ENCODE data around the gene NME9. TPM values are rescaled to one million over a fixed set of nuclear protein-coding genes. Genes with fewer than 3 reads are reported as not detected.

The NME9 gene
- total RNA-seq, 1 donor from 2014 or later = 1.1 TPM

DNA sequence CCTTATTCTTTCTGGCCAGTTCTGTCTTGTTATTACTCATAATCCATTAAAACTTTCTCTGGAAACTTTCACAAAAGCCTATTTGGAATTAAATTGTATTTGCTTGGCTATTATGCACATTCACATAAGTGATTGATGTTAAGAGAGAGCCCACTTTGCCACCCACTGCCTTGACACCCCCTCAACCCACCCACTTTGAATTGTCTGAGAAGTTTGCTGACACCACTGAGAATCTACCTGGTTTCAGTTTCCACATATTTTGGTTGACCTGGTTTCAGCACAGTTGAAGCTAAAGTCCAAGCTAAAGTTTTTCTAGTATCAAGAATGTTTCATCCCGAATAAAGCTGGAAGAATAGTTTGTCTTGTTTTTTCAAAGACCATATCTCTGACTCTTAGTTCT is 71.7 kb downstream of the NME9 start:
- Mint-ChIP-seq H3K27ac (no peak overlapping the region), H3K4me3 (no peak overlapping the region), H3K27me3 (ENCODE audit: low read depth) (no peaks in the 10 kb centered on the region), H3K9me3 (no peaks in the 10 kb centered on the region), H3K36me3 (peaks cover 12% of the 10 kb centered on the region), H3K4me1 (no peaks in the 10 kb centered on the region)
- no peak for DNase-seq (ENCODE audit: low spot score in 2 of 2, unreplicated experiment in 2 of 2)
- TF ChIP-seq, protein P1, sequence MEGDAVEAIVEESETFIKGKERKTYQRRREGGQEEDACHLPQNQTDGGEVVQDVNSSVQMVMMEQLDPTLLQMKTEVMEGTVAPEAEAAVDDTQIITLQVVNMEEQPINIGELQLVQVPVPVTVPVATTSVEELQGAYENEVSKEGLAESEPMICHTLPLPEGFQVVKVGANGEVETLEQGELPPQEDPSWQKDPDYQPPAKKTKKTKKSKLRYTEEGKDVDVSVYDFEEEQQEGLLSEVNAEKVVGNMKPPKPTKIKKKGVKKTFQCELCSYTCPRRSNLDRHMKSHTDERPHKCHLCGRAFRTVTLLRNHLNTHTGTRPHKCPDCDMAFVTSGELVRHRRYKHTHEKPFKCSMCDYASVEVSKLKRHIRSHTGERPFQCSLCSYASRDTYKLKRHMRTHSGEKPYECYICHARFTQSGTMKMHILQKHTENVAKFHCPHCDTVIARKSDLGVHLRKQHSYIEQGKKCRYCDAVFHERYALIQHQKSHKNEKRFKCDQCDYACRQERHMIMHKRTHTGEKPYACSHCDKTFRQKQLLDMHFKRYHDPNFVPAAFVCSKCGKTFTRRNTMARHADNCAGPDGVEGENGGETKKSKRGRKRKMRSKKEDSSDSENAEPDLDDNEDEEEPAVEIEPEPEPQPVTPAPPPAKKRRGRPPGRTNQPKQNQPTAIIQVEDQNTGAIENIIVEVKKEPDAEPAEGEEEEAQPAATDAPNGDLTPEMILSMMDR (IDR thresholded peaks at IDR 0.05; ENCODE audit: unreplicated experiment) = no peak

DNA sequence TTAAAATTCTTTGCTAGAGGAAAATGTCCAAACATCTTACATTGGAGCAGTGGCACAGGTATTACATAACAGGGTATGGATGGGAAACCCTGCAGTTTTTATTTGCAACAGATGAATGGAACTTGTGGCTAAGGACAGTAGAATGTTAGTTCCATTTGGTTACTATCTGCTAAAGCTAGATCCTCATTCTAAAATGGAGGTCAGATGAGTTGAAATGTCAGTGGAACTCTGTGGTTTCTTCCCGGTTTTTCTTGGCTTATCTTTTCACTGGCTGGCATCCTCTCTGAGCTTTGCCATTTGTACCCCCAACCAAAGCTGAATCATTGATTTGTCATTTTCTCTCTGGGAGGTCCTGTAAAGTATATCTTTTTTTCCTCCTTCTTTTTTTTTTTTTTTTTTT is 73.6 kb downstream of the NME9 start:
- TF ChIP-seq, protein P1 (IDR thresholded peaks at IDR 0.05; ENCODE audit: unreplicated experiment) = no peak
- no peak for DNase-seq (ENCODE audit: low spot score in 2 of 2, unreplicated experiment in 2 of 2)
- Mint-ChIP-seq H3K4me1 (no peaks in the 10 kb centered on the region), H3K36me3 (peaks cover 15% of the 10 kb centered on the region), H3K4me3 (no peak overlapping the region), H3K9me3 (no peaks in the 10 kb centered on the region), H3K27me3 (ENCODE audit: low read depth) (no peaks in the 10 kb centered on the region), H3K27ac (no peak overlapping the region)

DNA sequence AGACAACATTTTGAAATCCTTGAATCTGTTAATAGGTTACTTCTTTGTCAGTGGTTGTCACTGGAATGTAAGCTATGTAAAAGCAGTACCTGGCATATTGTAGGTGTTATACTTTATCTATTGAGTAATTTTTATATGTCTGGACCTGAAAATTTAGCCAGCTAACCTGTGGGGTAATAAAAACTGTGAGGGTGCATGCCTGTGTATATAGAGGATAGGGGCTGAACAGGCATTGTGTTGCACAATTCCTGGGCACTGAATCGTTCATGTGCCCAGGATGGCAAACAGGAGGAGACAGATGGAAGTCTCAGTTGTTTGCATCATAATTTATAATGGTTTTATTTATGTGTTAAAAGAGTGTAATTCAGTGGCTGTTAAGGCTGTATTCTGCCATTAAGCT is 75.4 kb downstream of the NME9 start:
- no peaks in the 10 kb centered on the region for H3K4me1 Mint-ChIP-seq
- peaks cover 7% of the 10 kb centered on the region for H3K9me3 Mint-ChIP-seq
- H3K36me3 Mint-ChIP-seq = peaks cover 22% of the 10 kb centered on the region
- H3K4me3 Mint-ChIP-seq = no peak overlapping the region
- no peak for DNase-seq (ENCODE audit: low spot score in 2 of 2, unreplicated experiment in 2 of 2)
- no peak overlapping the region for H3K27ac Mint-ChIP-seq
- H3K27me3 Mint-ChIP-seq (ENCODE audit: low read depth) = no peaks in the 10 kb centered on the region
- TF ChIP-seq, protein P1 (IDR thresholded peaks at IDR 0.05; ENCODE audit: unreplicated experiment) = no peak

DNA sequence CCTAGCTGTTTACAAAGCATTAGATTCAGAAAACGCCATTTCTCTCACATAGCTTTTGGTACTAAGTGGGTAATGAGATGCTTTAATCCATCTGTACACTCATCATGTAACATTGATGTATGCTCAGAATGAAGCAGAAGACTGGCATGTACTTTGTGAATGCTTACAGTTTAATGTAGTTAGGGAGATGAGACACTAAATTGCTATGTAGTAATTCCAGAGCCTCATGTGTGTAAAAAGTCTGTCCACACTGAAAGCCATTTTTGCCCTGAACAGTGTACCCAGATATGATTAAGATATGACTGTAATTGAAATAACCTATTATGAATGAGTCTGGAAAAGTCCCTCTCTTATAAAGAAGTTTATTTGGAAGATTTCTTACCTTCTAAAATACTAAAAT is 76.0 kb downstream of the NME9 start:
- peaks cover 21% of the 10 kb centered on the region for H3K36me3 Mint-ChIP-seq
- H3K4me3 Mint-ChIP-seq = no peak overlapping the region
- no peak for DNase-seq (ENCODE audit: low spot score in 2 of 2, unreplicated experiment in 2 of 2)
- no peak overlapping the region for H3K27ac Mint-ChIP-seq
- peaks cover 9% of the 10 kb centered on the region for H3K9me3 Mint-ChIP-seq
- H3K4me1 Mint-ChIP-seq = no peaks in the 10 kb centered on the region
- no peaks in the 10 kb centered on the region for H3K27me3 Mint-ChIP-seq (ENCODE audit: low read depth)
- TF ChIP-seq, protein P1 (IDR thresholded peaks at IDR 0.05; ENCODE audit: unreplicated experiment) = no peak

Other genes starting within 250 kb of the NME9 start
- 24.9 to 26.5 TPM (median 25.1 TPM) in 3 replicates for gene DZIP1L, start 214.2 kb downstream of the NME9 start, total RNA-seq
- not detected in 3 replicates for gene A4GNT, start 197.5 kb downstream of the NME9 start, total RNA-seq
- 19.3 to 21.1 TPM (median 21.0 TPM) in 3 replicates for gene DBR1, start 154.9 kb downstream of the NME9 start, total RNA-seq
- gene ARMC8, start 142.6 kb downstream of the NME9 start, total RNA-seq = 48.8 to 53.2 TPM (median 50.6 TPM) in 3 replicates
- 37.3 to 40.4 TPM (median 40.1 TPM) in 3 replicates for gene MRAS, start 18.7 kb upstream of the NME9 start, total RNA-seq
- gene ESYT3, start 104.8 kb upstream of the NME9 start, total RNA-seq = 5.9 to 6.9 TPM (median 6.8 TPM) in 3 replicates